Embryonic facial prominence (tissue), 1 donor: ENCODE results near the gene FRZB.
"Not testable (repeated sequence)": the region's sequence is repeated elsewhere in the genome, so short reads cannot be mapped to it uniquely, and the experiment has no call there.

Experiments used
- DNase-seq: peaks from one replicate; pipeline ENCODE4 v3.0.0-alpha.2; 2016; ENCODE audit errors: extremely low spot score

FRZB gene

DNA sequence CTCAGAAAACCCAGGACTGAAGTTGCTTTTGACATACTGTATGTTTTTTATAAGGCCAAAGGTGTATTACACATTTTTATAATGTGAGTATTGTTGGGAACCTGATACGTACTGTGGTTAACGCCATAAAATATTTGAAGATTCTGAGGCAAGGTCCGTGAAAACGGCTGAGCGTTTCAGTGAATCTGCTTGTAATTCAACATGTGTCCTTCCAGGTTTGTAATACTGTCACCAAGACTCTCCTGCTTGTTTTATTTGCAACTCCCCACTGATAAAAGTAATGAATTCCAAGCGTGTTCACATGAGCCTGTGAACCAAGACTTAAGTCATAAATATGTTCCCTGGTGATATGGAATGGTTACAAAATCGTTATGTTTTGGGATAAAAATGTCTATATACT lies 23.9 kb upstream of the FRZB start:
- DNase-seq, result no peak

DNA sequence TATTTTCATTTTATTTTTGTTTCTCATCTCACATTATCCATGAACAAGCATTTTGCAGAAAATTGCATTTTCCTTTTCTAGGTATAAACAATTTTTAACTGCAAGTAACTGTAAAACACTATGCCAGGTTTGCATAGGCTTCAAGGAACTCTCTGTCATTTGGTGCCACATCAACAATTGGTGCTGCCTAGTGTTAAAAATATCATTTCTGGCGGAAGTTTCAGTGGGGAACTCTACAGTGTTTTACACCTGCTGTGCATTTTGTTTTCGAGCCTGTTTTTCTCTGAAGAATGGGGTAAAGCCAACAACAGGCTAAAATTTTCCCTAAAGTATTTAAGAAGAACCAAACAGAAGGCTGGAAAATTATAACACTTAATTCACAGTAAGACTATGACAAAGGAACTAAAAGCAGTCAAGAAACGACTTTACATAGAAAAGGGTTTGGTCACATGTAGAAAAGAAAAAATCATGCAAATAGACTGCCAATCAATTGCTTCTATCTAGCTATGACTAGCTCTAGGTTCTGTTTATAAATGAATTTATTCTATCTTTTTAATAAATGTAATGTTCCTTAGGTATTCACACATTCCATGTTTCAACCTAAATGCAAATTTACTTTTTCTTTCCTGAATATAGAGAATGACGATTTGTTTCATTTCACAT lies 21.4 kb upstream of the FRZB start:
- no peak for DNase-seq

- DNase-seq, result no peak
Observed at GRCh38 chr2:182887093-182887492, 20.7 kb upstream of the FRZB start.

- DNase-seq, result no peak
Observed at GRCh38 chr2:182885771-182886170, 19.3 kb upstream of the FRZB start.

DNA sequence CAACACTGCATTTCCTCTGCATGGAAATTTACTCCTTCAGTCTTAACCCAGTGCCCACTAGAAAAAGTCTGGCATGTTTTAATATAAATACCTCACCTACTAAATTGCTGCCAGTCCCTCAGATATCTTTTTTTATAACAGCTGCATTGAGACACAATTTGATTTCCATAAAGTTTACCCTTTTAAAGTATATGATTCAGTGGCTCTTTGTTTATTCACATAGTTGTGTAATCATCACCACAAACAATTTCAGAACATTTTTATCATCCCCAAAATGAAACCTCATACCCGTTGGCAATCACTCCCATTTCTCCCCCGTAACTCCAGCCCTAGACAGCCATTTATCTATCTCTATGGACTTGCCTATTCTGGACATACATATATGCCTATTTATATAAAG lies 17.0 kb upstream of the FRZB start:
- no peak for DNase-seq

DNA sequence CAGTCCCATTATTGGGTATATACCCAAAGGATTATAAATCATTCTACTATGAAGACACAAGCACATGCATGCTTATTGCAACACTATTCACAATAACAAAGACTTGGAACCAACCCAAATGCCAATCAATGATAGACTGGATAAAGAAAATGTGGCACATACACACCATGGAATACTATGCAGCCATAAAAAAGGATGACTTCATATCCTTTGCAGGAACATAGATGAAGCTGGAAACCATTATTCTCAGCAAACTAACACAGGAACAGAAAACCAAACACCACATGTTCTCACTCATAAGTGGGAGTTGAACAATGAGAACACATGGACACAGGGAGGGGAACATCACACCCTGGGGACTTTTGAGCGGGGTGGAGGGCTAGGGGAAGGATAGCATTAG lies 13.7 kb upstream of the FRZB start:
- not testable (repeated sequence) for DNase-seq

- DNase-seq, result not testable (repeated sequence)
Observed at GRCh38 chr2:182876653-182877052, 10.2 kb upstream of the FRZB start.

GRCh38 chr2:182870227-182870626 lies 3.8 kb upstream of the FRZB start:
- no peak for DNase-seq

GRCh38 chr2:182868054-182868796 lies 1.8 kb upstream of the FRZB start:
- DNase-seq, result no peak

DNA sequence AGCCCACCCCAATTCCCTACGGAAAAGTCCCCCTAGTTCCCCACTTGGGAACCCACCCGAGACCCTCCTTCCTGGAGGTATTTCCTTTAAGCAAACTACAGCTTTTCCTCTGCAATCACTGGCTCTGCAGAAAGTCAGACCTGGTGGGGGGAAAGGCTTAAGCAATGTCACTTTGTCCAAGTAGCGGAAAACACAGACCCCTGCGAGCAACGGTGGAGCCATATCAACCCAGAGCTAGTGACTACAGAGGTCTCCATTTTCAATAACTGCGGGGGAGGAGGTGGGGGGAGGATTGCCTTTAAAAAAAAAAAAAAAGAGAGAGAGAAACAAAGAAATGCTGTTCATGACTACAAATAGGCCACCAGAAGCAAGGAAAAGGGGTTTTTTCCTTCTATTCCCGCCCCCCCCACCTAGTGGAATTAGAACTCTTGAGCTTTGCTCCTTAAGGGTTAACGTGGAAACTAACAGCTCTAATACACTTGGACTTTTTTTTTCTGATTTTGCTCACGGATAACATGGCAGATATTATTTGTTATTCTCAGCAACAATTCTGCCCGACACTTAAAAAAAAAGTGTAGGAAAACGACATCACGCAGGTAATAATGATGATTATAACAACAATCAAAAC lies 1.1 kb upstream of the FRZB start:
- DNase-seq, result no peak

GRCh38 chr2:182866095-182866460 lies 359 bp downstream of the FRZB start:
- no peak for DNase-seq

- no peak for DNase-seq
Observed at GRCh38 chr2:182864949-182865570, 1.4 kb downstream of the FRZB start.

- DNase-seq, result no peak
Observed at GRCh38 chr2:182863642-182864041, 2.8 kb downstream of the FRZB start.

DNA sequence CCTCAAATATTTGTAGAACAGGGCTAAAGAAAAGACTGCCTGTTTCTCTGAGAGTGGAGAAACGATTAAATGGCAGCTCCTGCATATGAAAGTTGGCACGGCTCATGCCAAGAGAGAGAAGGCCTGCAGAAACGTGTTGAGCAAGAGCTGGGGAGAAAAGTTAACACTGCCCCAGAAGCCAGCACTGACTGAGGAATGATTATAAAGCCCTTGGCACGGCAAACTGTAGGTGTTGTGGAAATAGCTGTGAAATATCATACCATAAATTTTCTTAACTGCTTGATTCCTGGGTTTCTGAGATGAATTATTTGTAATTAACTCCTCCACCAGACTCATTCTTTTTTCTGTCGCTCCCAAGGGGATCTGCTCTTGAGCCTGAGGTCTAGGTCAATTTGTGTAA lies 4.3 kb downstream of the FRZB start:
- no peak for DNase-seq

- no peak for DNase-seq
Observed at GRCh38 chr2:182860858-182861257, 5.6 kb downstream of the FRZB start.

DNA sequence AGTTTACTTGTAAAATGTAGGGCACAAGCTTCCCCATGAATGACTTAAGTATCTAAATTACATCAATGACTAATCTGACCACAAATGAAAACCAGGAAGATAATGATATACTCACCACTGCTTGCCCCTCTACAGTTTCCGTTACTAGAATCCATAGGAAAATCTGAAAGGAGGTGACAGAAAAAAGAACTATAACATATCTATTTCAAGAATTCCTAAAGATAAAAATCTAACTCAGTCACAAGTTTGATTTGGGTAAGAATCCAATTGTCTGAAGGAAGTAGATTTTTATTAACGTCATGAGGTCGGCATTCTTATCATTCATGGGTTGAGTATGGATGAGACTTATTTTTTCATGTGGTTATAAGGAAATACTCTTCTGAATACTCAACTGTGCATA lies 7.8 kb downstream of the FRZB start:
- DNase-seq, result no peak

DNA sequence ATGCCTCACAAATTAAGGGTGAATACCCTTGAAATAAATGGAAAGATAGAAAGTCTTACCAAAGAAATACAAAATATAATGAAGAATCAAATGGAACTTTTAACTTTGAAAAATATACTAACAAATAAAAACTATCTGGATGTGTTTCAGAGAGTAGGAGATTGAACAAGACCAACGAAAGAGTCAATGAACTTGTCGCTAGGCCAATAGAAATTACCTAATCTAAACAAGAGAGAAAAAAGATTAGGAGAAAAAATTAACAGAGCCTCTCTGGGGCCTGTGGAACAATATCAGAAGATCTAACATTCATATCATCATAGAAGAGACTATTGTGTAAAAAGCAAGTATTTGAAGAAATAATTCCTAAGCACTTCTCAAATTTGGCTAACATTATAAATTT lies 11.1 kb downstream of the FRZB start:
- no peak for DNase-seq

DNA sequence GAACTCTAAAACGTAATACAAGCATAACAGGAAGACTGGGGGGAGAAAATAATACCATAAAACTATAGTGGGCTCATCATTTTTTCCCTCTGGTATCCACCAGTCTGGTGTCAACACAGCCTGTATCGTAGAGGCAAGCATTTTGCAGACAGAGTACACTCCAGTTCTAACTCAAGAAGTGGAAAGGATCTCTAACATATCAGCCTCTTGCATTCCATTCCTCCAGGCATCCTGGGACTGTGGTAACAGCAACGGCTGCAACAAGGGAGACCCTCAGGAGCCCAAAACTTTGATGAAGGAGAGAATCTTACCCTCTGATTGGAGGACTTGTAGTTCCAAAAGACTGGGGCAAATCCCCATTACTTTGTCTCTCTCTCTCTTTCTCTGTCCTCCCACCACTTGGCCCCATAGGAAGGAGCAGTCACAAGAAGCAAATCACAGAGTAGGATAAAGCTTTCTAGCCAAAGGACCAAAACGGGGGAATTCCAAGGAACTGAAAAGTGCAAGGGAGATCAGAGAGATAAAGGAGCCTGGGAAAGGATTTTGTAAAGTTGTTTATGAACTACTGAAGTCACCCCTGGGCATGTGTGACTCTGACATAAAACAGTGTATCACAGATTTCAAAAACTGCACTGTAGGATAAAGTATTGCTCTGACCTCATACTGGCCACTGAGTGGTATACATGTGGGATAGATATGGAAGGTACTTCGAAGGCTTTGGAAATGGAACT lies 11.9 kb downstream of the FRZB start:
- no peak for DNase-seq

DNA sequence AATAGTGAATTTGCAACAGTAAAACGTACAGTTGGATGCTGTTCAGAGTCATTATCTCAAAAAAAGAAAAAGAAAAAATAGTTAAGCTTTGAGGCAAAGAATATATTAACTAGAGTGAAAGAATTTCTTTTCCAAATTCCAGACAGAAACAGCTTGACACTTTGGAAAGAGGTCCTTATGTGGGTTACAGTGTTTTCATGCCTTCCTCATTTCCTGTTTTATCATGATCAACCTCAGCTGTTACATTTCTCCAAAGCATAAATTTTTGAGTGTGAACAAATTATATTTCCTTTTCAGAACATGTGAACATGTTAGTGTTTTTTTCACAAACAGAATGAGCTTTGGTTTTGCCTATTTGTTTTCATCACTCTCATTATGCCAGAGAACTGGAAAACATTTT lies 13.6 kb downstream of the FRZB start:
- no peak for DNase-seq

GRCh38 chr2:182852090-182852489 lies 14.3 kb downstream of the FRZB start:
- DNase-seq, result no peak

DNA sequence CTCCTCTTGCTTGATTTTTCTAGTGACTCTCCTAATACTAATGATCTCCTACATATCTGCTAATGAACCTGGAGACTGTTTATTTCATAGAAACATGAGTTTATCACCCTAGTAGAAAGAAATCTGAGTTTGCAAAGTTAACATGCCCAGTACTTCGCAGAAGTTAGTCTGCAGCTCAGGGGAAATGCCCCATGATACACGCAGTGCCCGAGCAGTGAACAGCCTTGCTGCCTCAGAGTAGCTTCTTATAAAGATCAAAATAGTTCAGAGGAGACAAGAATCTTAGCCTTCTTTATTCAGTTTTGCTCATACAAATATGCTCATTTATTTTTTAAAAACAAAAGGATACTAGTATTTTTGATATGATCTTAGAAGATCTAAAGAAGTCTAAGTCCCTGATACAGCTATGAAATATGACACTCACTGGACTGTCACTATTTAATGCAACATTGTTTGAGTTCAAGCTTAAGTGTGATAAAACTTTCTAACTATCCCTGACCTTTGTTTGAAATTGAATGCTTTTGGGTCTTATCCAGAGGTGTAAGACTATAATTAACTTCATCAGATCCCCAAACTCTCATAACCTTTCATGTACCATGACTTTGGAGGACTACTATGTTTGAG lies 20.5 kb downstream of the FRZB start:
- no peak for DNase-seq

DNA sequence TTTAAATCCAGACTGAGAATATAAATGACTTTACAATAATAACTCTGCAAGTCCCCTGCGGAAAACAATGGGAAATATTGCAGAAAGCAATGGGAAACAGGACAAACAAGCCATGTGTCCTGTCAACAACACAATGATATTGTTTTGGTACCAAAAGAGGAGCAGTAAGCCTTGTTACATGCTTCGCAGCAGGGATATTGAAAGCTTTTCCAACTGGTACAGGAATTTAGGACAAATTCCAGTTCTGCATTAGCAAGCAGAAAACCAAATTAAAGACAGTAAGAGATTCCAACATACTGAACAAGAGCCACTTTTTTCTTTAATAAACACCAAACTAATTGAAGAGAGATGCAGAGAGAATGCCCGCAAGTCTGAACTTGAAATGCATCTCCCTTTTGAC lies 30.0 kb downstream of the FRZB start:
- DNase-seq, result no peak
